Measurements from ENCODE around the gene SEC16A.

SEC16A gene

DNA sequence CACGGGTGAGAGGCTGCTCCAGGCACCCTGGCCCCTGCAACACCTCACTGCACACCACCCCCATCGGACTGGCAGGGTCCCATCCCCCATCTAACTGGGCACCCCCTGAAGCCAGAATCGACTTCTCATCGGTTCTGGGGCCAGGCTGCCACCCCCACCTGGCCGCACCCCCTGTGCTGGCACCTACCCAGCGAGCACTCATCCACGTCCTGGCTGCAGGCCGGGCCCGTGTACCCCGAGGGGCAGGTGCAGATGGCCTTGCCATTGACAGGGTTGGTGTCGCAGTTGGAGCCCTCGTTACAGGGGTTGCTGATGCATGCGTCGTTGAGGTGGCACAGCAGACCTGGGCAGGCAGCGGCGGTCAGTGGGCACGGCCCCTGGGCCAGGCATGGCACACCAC is 35.1 kb upstream of the SEC16A start:
- no peak for DNase-seq (ENCODE audit: low read depth, low spot score)

DNA sequence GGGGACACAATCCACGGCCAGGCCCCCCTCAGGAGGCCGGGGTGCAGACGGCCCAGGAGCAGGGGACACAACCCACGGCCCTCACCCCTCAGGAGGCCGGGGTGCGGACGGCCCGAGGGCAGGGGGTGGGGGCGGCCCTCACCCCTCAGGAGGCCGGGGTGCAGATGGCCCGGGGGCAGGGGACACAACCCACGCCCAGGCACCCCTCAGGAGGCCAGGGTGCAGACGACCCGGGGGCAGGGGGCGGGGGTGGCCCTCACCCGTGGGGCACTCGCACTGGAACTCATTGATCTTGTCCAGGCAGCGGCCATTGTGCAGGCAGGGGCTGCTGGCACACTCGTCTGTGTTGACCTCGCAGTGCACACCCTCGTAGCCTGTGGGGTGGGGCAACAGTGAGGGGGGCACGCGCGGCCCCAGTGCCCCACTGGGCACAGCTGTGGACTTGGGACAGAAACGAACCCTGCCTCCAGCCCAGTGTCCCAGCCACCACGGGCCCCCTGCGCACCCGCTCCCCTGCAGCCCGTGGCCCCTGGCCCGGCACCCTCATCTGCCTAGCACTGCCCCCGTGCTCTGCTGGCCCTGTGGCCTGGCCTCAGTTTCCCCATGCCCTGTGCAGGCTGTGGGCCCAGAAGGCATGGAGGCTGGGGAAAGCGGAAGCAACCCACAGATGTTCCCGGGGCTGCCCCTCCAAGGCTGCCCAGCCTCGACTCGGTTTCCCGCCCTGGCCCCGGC is 34.3 kb upstream of the SEC16A start:
- DNase-seq (ENCODE audit: low read depth, low spot score), result no peak

DNA sequence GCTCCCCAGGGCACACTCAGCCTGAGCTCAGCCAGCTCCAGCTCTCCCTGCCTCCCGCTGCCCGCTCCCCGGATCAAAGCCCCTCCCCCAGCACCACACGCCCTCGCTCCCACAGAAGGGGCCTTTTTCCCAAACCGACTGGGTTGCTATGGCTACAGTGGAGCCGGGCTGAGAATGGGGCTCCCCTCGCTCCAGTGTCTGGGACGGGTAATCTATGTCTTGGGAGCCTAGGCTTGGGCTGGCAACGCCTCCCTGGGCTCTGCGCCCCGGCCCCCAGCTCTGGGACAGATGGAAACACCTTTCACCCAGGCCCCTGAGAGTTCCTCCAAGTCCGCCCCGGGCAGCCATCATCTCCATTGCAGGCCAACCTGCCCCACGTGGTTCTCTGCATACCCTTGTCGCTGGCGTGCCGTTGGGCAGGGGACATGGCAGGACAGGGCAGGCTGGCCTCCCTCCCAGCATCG is 33.4 kb upstream of the SEC16A start:
- DNase-seq (ENCODE audit: low read depth, low spot score), result no peak

DNA sequence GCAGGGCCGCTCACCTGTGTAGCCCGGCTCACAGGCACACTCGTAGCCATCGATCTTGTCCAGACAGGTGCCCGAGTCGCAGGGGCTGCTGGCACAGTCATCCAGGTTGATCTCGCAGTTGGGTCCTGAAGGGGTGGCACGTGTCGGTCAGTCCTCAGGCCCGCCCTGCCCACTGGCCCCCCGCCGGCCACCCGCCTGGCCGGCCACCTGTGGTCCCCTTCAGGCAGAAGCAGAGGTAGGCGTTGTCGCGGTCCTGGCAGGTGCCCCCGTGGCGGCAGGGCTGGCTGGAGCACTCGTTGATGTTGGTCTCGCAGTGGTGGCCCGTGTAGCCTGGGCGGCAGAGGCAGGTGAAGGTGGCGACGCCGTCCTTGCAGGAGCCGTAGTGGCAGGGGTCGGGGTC is 32.4 kb upstream of the SEC16A start:
- no peak for DNase-seq (ENCODE audit: low read depth, low spot score)

DNA sequence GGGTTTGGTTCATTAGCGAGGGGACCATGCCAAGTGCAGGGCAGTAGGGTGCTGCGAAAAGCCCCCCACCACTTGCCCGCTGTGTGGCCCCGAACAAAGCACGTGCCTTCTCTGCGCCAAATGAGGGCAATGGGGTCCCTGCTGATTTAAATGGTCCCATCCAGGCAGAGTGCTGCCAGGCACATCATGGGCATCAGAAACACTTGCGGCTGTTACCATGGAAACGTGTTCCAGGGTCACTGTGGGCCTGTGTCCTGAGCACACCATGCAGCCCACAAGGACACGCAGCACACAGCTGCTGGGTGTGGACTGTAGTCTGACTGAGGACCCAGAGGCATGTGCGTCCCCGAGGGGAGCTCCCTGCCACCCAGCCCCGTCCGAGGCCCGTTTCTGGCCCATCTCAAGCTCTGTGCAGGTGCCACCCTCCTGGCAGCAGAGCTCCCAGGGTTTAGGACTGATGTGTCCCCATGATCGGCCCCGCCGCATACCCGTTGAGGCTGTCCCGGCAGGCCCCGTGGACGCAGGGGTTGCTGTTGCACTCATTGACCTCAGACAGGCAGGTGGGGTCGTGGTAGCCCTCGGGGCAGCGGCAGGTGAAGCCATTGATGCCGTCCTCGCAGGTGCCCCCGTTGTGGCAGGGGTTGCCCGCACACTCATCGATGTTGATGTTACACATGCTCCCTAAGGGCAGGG is 31.3 kb upstream of the SEC16A start:
- no peak for DNase-seq (ENCODE audit: low read depth, low spot score)

DNA sequence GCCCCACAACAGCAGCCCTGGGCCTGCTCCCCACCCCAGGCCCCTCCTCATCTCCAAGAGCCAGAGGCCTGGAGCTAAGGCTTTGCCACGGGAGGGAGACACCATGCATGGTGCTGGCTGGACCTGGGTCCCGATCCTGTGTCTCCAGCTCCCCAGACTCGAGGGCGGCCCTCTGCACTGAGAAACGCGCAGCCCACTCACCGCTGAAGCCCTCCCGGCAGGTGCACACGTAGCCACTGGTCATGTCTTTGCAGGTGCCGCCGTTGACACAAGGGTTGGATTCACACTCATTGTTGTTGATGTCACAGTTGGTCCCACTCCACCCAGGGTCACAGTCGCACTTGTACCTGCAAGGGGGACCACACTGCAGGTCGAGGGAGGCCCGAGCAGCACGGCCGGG is 30.4 kb upstream of the SEC16A start:
- no peak for DNase-seq (ENCODE audit: low read depth, low spot score)

DNA sequence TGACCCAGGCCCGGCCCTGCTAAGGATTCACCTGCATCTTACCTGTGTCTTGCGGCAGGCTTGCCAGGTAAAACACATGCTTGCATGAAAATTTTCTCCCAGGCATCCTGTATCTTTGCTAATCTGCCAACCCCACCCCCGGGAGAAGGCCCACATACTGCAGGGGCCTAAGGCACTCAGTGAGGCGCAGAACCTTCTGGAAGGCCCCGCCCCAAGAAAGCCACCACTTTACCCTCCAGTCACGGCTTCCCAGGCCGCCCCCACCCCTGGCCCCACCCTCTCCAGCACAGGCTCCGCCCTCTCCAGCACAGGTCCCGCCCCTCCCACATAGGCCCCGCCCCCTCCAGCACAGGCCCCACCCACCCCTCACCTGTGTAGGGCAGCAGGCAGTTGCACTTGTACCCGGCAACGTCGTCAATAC is 29.8 kb upstream of the SEC16A start:
- no peak for DNase-seq (ENCODE audit: low read depth, low spot score)

DNA sequence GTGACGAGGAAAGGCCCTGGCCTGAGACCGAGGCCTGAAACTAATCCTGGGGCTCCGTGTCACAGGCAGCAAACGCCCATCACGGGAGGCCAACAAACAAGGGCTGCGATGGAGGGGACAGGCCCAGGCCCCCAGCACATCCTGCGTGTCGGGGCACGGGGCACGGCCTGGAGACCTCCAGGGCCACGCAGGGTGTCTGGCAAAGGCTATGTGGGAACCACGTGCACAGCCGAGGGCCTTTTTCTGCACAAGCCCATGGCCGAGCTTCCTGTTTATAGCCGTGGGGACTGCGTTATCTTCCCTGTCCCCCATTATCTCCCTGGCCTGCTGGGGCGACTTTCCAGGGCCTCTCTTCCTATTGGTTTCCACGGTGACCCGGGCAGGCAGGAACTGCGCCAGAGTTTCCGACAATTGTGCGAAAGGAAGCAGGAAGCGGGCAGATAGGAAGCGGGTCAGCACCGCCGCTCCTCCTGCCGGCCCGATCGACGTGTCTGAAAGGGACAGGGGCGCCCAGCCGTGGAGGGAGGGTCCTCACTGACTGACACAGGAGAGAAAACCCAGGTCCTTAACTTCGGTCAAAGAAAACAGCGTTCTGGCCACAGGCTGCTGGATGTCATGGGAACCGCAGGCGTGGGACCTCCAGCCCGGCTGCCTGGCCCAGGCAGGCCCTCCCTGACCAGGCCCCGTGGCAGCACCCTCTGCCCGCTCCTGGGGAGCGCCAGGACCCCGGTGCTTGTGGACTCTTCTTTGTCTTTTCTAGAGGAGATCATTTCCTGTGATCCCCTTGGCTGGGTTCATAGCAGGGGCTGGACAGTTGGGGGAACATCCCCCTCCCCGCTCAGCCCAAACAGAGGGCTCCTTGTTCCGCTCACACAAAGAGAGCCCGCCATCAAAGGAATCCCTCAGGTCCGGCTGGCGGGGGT is 29.1 kb upstream of the SEC16A start:
- no peak for DNase-seq (ENCODE audit: low read depth, low spot score)

DNA sequence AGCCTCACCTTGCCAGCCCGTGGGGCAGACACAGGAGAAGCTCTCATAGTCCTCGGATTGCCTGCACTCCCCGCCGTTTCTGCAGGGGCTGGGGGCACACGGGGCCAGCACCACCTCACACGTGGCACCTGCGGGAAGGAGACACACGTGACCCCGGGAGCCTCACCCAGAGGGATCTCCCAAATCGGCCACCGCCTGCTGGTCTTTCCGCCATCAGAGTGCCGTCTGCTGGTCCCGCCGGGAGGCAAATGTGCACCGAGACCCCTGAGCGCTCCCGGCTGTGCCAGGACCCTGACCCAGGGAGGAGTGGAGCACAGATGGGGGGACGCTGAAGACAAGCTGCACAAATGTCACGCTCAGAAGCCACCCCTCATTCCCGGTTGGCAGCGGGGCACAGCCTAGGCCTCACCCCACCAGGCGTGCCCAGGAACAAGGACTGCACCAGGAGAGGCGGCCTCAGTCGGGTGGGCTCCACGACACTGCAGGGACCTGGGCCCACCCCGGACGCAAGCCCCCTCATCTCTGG is 28.4 kb upstream of the SEC16A start:
- DNase-seq (ENCODE audit: low read depth, low spot score), result no peak

DNA sequence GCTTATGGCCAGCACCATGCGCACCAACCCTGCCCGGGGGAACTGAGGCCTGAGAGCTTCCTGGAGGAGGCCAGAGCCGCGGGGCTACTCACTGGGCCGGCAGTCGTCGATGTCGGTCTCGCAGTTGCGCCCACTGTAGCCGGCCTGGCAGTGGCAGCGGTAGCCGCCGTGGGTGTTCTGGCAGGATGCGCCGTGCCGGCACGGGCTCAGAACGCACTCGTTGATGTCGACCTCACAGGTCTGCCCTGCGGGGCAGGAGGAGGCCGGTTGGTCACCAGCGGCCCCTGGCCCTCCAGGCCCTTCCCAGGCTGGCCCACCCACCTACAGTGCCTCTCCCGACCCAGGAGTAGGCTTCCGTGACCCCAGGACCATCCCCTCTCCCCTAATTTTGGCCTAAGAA is 27.7 kb upstream of the SEC16A start:
- DNase-seq (ENCODE audit: low read depth, low spot score), result no peak

DNA sequence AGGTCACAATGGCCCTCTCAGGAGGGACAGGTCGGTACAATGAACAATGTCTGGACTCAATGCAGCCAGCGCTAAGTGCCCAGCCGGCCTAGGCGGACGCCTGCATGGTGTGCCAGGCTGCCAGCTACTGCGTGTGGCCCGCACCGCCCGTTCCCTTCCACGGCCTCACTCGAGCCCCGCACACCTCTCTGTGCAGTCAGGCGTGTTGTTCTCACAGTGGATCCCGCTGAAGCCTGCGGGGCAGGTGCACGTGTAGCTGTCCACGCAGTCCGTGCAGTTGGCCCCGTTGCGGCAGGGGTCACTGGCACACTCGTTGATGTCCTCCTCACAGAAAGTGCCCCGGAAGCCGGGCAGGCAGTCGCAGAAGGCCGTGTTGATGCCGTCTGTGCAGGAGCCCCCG is 26.7 kb upstream of the SEC16A start:
- no peak for DNase-seq (ENCODE audit: low read depth, low spot score)

DNA sequence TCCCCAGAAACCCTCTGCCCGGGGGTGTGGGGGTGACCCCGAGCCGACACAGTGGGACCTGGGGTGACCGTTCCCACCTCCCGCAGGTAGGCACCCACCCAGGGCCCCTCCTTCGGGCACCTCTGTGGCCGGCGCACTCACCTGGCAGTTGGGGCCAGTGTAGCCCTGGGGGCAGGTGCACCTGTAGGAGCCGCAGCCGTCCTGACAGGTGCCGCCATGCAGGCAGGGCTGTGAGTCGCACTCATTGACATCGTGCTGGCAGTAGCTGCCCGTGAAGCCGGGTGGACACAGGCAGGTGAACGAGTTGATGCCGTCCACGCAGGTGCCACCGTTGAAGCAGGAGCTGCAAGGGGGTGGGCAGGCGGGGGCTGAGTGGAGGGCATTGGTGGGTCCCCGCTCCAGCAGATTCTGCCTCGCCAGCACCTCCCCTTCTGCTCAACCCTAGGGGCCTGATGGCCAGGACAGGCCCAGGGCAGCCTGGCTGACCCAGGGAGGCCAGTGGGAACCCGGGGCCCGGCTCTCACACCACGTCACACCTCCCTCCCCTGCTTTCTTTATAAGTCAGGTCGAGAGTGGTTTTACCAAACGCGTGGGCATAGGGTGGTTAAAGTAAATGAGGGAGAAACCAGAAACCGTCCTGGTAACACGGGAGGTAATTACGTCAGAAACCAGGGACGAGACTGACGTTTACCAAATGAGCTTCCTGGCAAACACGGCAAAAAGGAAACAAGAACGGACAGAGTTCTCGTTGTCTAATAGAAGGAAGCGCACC is 26.1 kb upstream of the SEC16A start:
- no peak for DNase-seq (ENCODE audit: low read depth, low spot score)

DNA sequence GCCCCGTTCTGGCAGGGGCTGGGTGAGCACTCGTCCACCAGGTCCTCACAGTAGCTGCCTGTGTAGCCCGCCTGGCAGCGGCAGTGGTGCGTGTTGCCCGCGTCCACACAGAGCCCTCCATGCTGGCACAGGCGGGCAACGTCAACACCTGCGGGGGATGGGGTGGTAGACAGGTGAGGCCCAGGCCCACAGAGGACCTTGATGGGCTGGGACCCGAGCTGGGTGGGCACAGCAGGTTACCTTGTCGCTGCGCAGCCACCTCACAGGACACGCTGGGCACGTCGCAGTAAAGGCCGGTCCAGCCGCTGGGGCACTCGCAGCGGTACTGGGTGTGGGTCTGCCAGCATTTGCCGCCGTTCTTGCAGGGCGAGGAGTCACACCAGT is 25.1 kb upstream of the SEC16A start:
- no peak for DNase-seq (ENCODE audit: low read depth, low spot score)

DNA sequence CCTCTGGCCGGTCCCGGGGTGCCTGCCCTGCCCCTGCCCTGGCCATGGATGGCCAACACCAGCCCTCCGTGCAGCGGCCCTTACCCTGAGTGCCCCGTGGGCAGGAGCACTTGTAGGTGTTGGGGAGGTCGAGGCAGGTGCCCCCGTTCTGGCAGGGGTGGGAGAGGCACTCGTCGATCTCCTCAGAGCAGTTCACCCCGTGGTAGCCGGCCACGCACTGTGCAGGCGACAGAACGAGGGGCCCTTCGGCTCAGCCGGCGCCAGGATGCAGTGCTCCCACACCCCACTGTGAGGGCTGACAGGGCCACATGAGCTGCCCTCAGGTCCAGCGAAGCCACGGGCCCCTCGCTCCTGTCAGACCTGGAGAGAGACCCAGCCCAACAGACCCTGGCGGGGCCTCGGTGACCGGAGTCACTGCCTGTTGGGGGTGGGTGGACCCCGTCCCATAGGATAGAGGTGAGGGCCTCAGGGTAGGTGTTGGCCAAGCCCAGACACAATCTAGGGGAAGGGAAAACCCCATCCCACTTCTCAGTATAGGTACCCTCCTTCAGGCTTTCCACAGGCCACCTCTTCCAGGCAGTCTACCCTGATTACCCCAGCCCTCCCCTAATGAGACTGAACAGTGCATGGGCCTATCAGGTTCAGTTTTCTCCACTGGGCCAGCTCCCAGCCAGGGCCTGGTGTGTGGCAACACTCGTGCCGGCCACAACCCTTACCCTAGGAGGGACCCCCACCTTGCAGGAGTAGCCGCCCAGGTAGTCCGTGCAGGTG is 24.6 kb upstream of the SEC16A start:
- DNase-seq (ENCODE audit: low read depth, low spot score), result no peak

DNA sequence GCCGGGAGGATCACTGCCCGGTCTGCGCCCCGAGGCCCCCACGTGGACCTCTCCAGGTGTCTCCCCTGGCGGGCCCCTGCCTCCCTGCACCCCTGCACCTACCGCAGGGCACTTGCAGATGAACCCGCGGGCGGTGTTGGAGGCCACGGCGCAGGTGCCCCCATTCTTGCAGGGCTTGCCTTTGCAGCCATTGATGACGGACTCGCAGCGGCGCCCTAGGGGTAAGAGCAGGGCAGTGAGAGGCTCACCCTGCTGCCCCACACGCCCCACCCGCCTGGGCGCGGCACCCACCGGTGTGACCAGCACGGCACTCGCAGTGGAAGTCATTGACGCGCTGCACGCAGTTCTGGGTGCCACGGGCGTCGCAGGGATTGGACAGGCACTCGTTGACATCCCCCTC is 23.6 kb upstream of the SEC16A start:
- DNase-seq (ENCODE audit: low read depth, low spot score), result no peak

DNA sequence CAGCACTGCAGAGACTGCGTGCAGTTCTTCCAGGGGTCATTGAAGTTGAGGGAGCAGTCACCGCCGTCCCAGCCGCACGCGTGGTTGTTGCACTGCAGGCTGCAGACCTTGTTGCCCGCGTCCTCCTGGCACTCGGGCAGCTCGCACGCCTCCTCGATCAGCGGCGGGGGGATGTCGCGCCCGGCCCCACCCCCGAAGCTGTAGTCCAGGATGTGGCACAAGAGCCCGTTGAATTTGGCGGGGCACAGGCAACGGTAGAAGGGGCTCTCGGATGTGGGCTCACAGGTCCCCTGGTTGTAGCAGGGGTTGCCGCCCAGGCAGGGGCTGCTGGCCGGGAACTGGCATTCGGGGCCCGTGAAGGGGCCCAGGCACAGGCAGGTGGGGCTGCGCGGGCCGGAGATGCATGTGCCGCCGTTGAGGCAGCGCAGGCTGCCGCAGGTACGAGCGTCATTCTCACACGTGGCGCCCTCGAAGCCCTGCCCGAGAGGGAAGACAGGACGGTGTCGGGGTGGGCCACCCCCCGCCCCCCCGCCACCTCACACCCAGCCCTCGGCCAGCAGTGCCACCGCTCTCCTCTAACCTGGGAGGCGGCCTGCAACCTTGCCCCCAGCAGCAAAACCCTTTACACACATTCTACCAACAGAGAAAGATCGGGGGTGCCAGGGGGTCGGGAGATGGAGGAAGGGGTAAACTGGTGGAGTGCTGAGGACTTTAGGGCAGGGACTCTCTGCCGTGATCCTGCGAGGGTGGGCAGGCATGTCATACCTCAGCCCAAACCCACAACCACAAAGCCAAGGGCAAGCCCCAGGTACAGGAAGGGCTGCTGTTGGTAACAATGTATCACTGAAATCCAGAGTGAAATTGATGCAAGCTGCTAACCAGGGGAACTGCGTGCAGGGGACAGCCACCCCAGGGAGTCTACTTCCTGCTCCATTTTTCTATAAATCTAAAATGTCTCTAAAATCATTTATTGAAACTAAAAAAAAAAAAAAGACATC is 22.9 kb upstream of the SEC16A start:
- DNase-seq (ENCODE audit: low read depth, low spot score), result no peak

DNA sequence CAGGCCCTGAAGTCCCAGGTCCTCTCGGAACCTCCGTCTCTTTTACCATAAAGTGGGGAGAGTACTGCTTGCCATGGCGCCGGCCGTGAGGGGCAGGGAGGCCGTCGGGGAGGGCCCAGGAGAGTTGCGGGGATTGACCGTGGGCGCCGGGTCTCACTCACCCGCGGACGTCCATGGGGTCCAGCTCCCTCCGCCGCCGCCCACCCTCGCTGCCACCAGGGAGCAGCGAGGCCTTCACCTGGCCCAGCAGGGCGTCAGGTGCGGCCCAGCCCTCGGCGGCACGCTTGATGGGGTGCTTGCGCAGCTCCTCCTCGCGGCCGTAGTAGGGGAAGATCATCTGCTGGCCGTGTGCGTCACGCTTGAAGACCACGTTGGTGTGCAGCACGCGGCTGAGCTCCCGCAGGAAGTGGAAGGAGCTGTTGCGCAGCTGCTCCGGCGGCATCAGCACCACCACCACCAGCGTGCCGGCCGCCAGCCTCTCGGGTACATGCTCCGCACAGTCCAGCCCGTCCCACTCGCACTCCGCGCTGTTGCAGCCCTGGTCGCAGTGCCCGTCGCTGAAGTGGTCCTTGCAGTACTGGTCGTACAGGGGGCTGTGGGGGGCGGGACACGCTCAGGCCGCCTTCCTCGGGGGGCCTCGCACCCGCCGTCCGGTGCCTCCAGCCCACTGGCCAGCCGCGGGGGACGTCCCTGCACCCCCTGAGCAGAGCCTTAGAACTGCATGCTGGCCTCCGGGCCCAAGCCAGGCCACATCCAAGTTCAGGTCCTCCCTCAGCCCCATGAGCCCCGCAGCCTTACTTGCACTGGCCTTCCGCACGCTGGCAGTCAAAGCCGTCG is 21.9 kb upstream of the SEC16A start:
- DNase-seq (ENCODE audit: low read depth, low spot score), result no peak

DNA sequence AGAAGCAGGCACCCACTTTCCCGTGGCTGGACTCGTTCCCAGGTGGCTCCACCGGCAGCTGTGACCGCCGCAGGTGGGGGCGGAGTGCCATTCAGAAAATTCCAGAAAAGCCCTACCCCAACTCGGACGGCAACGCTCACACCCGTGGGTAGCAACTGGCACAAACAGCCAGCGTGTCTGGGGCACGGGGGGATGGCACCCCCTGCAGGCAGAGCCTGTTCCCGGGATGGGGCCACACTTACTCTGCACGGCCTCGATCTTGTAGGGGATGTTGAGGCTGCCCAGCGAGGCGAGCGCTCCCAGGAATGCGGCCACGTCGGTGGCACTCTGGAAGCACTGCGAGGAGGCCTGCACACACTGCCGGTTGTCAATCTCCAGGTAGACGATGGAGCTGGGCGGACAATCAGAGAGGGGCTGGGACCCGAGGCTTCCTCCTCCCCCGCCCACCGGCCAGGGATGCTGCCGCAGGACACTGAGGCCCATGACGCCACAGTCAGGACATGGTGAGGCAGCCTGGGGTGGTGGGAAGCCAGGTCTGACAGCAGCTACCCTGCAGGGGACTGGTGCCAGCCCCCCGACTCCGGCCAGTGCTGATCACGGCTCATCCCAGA is 20.2 kb upstream of the SEC16A start:
- no peak for DNase-seq (ENCODE audit: low read depth, low spot score)
